Measurements from ENCODE around the gene NRIP1. TPM values are rescaled to one million over a fixed set of nuclear protein-coding genes. Genes with fewer than 3 reads are reported as not detected.

NRIP1 gene
- total RNA-seq, 1 experiment from 2014 or later = 10.4 TPM

- peaks cover 20% of the 10 kb centered on the region for H3K27me3 Mint-ChIP-seq (ENCODE audit: low read depth)
- H3K4me3 Mint-ChIP-seq = no peak overlapping the region
- Histone ChIP-seq H3K4me1 (ENCODE audit: insufficient read depth, low read length) (no peaks in the 10 kb centered on the region), H3K4me2 (ENCODE audit: insufficient read depth, insufficient read length, low read length) (no peak overlapping the region), H3K23me2 (ENCODE audit: insufficient read length, low read depth, low read length, poor library complexity, severe bottlenecking) (peaks cover 2% of the 10 kb centered on the region), H3K9me3 (ENCODE audit: control insufficient read depth, low read depth, low read length) (no peaks in the 10 kb centered on the region), H4K5ac (ENCODE audit: insufficient read length, low read depth, low read length) (no peak overlapping the region), H2BK120ac (ENCODE audit: low read depth, low read length, poor library complexity, severe bottlenecking) (no peak overlapping the region), H3K9ac (ENCODE audit: extremely low read depth, insufficient read length, low read length) (no peak overlapping the region), H2BK20ac (ENCODE audit: low read depth, low read length, poor library complexity, severe bottlenecking) (no peak overlapping the region), H3K79me1 (ENCODE audit: insufficient read depth, low read depth, low read length, poor library complexity, severe bottlenecking) (no peaks in the 10 kb centered on the region), H3K27ac (ENCODE audit: insufficient read length, low read depth, low read length) (no peak overlapping the region), H3T11ph (ENCODE audit: low read length) (no peak overlapping the region), H3K23ac (ENCODE audit: insufficient read length, low read depth, low read length) (no peak overlapping the region), H2BK5ac (ENCODE audit: insufficient read length, low read length) (no peak overlapping the region), H2BK12ac (ENCODE audit: insufficient read length, low read depth, low read length) (no peak overlapping the region), H3K4ac (ENCODE audit: low read depth, low read length) (no peak overlapping the region), H2AK5ac (ENCODE audit: insufficient read length, low read length) (no peak overlapping the region), H3K79me2 (ENCODE audit: insufficient read depth, low read length) (no peaks in the 10 kb centered on the region), H2BK15ac (ENCODE audit: low read depth, low read length) (no peak overlapping the region), H4K91ac (ENCODE audit: insufficient read length, low read depth, low read length) (no peak overlapping the region), H2AFZ (ENCODE audit: low read length) (no peak overlapping the region), H3K56ac (ENCODE audit: insufficient read length, low read depth, low read length) (no peak overlapping the region), H4K20me1 (ENCODE audit: control insufficient read depth, insufficient read depth, insufficient read length) (no peaks in the 10 kb centered on the region), H3K14ac (ENCODE audit: insufficient read depth, low read length) (no peak overlapping the region), H4K8ac (replicated peaks; ENCODE audit: insufficient read length, low read depth, low read length) (no peak overlapping the region), H3K18ac (ENCODE audit: insufficient read length, low read depth, low read length) (no peak overlapping the region), H3K27me3 (ENCODE audit: insufficient read depth, low read length) (peaks cover 3% of the 10 kb centered on the region; the same call in 1 of the 2 replicates)
- DNase-seq = peak; percentile 48
- WGBS (ENCODE audit: extremely low coverage, insufficient read length, low lambda C conversion rate) = no CpG with 5 or more reads among the region's 6 CpGs
- H3K4me1 Mint-ChIP-seq = peaks cover 7% of the 10 kb centered on the region in 2 experiments; a peak in 3 of 4 replicates
- H3K9me3 Mint-ChIP-seq = no peaks in the 10 kb centered on the region
- H3K36me3 Mint-ChIP-seq (ENCODE audit: insufficient read depth in 1 of 3, low read depth in 3 of 3) = no peaks in the 10 kb centered on the region; a peak in 1 of 7 replicates
- TF ChIP-seq, protein P1, sequence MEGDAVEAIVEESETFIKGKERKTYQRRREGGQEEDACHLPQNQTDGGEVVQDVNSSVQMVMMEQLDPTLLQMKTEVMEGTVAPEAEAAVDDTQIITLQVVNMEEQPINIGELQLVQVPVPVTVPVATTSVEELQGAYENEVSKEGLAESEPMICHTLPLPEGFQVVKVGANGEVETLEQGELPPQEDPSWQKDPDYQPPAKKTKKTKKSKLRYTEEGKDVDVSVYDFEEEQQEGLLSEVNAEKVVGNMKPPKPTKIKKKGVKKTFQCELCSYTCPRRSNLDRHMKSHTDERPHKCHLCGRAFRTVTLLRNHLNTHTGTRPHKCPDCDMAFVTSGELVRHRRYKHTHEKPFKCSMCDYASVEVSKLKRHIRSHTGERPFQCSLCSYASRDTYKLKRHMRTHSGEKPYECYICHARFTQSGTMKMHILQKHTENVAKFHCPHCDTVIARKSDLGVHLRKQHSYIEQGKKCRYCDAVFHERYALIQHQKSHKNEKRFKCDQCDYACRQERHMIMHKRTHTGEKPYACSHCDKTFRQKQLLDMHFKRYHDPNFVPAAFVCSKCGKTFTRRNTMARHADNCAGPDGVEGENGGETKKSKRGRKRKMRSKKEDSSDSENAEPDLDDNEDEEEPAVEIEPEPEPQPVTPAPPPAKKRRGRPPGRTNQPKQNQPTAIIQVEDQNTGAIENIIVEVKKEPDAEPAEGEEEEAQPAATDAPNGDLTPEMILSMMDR (conservative IDR thresholded peaks at IDR 0.05) = 0 out of 3 replicates have a peak, but pooled peaks have one; percentile 12
- H3K27ac Mint-ChIP-seq = no peak overlapping the region
Observed at GRCh38 chr21:15071009-15071408, 6.2 kb upstream of the NRIP1 start.
